Hepatocyte (in vitro differentiated cells): ENCODE results near the gene ARHGAP11B.
"Not testable (repeated sequence)": the region's sequence is repeated elsewhere in the genome, so short reads cannot be mapped to it uniquely, and the experiment has no call there.

Experiments
- EZH2phosphoT487 ChIP-seq: fragments of 200-600 bp; sonication (generic); IDR thresholded peaks from one replicate; pipeline ENCODE4 v1.6.1; 2018; ENCODE audit warnings: antibody characterized with exemption, mild to moderate bottlenecking, low read depth, moderate library complexity; ENCODE audit not compliant: unreplicated experiment, severe bottlenecking
- TF ChIP-seq, protein P1 (sequence below): fragments of 200-600 bp; sonication (generic); IDR thresholded peaks from 2 replicates; pipeline ENCODE4 v1.5.1; 2016; ENCODE audit warnings: antibody characterized with exemption, mild to moderate bottlenecking; ENCODE audit not compliant: poor library complexity

DNA sequence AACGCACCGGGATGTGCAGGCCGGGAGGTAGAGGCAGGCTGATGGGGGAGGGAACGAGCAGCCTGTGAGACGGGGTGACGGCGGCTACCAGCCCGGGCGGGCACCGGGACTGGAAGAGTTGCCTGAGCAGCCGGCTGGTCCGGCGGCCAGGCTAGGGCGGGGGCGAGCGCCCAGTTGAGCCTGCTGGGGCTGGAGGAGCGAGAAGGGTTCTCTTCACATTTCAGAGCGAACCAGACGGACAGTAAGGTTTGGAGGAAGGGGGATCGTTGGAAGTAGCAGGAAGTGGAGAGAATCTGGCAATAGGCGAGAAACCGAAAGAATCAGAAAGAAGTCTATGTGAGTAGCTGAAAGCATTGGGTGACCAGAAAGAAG lies 252 bp downstream of the ARHGAP11B start:
- TF ChIP-seq, protein P1, sequence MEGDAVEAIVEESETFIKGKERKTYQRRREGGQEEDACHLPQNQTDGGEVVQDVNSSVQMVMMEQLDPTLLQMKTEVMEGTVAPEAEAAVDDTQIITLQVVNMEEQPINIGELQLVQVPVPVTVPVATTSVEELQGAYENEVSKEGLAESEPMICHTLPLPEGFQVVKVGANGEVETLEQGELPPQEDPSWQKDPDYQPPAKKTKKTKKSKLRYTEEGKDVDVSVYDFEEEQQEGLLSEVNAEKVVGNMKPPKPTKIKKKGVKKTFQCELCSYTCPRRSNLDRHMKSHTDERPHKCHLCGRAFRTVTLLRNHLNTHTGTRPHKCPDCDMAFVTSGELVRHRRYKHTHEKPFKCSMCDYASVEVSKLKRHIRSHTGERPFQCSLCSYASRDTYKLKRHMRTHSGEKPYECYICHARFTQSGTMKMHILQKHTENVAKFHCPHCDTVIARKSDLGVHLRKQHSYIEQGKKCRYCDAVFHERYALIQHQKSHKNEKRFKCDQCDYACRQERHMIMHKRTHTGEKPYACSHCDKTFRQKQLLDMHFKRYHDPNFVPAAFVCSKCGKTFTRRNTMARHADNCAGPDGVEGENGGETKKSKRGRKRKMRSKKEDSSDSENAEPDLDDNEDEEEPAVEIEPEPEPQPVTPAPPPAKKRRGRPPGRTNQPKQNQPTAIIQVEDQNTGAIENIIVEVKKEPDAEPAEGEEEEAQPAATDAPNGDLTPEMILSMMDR = not testable (repeated sequence)
- not testable (repeated sequence) for TF ChIP-seq EZH2phosphoT487
